Tracheal epithelial cell (primary cell): ENCODE results near the gene SPRED3. TPM values are rescaled to one million over a fixed set of nuclear protein-coding genes. Genes with fewer than 3 reads are reported as not detected.

Experiments used
- total RNA-seq: library from RNA; depleted of rRNA; stranded (reverse); fragments of >200 nt; gene quantifications from 2 replicates; pipeline ENCODE4 v1.2.1, GENCODE V29; 2014

SPRED3 gene
- total RNA-seq: under 0.01 and 0.24 TPM in 2 replicates

GRCh38 chr19:38388349-38389100, at the start of gene SPRED3:
TSS of gene SPRED3 (plus strand) at chr19:38388697. CDS start at chr19:38390303, 1,606 bp downstream.

GRCh38 chr19:38374332-38375097, 14.0 kb upstream of the SPRED3 start, which contains the start of gene PSMD8:
TSS of gene PSMD8 (plus strand) at chr19:38374571. CDS start at chr19:38374602, 31 bp downstream.

GRCh38 chr19:38387550-38388348, 748 bp upstream of the SPRED3 start, which contains the start of gene GGN:
TSS of gene GGN (minus strand) at chr19:38388034. CDS start at chr19:38387261, 773 bp downstream.

GRCh38 chr19:38402967-38403674, 14.6 kb downstream of the SPRED3 start, which contains the start of gene FAM98C:
TSS of gene FAM98C (plus strand) at chr19:38403093. CDS start at chr19:38403154, 61 bp downstream.

GRCh38 chr19:38425810-38426466, 37.4 kb downstream of the SPRED3 start, which contains the start of gene RASGRP4:
TSS of gene RASGRP4 (minus strand) at chr19:38426219. CDS start at chr19:38426091, 128 bp downstream.

GRCh38 chr19:38433268-38433733, 44.8 kb downstream of the SPRED3 start, which contains the start of gene RYR1:
TSS of gene RYR1 (plus strand) at chr19:38433691. CDS start at chr19:38433830, 139 bp downstream.

Other genes starting within 250 kb of the SPRED3 start
- gene DPF1, start 164.5 kb upstream of the SPRED3 start, total RNA-seq: 0.96 TPM in 1 of 2 replicates, not detected in the other
- 1.5 and 6.7 TPM in 2 replicates for gene PPP1R14A, start 132.3 kb upstream of the SPRED3 start, total RNA-seq
- gene SPINT2, start 124.1 kb upstream of the SPRED3 start, total RNA-seq: 1,543 and 2,177 TPM in 2 replicates
- 263 and 298 TPM in 2 replicates for gene C19orf33, start 84.4 kb upstream of the SPRED3 start, total RNA-seq
- 36.7 and 75.2 TPM in 2 replicates for gene YIF1B, start 72.8 kb upstream of the SPRED3 start, total RNA-seq
- gene KCNK6, start 68.9 kb upstream of the SPRED3 start, total RNA-seq: 19.8 and 25.1 TPM in 2 replicates
- gene CATSPERG, start 52.9 kb upstream of the SPRED3 start, total RNA-seq: 2.9 and 3.8 TPM in 2 replicates
- 317 and 329 TPM in 2 replicates for gene PSMD8, start 14.1 kb upstream of the SPRED3 start, total RNA-seq
- gene GGN, start 663 bp upstream of the SPRED3 start, total RNA-seq: under 0.01 TPM in 1 of 2 replicates, not detected in the other
- gene FAM98C, start 14.4 kb downstream of the SPRED3 start, total RNA-seq: 10.6 and 21.5 TPM in 2 replicates
- gene RASGRP4, start 37.5 kb downstream of the SPRED3 start, total RNA-seq: not detected in 2 replicates
- 0.48 and 5.5 TPM in 2 replicates for gene RYR1, start 45.0 kb downstream of the SPRED3 start, total RNA-seq
- not detected in 2 replicates for gene MAP4K1, start 229.3 kb downstream of the SPRED3 start, total RNA-seq
- gene EIF3K, start 230.5 kb downstream of the SPRED3 start, total RNA-seq: 499 and 531 TPM in 2 replicates